ENCODE results near the gene REPS2.

REPS2 gene

GRCh38 chrX:17000751-17001150, 54.3 kb downstream of the REPS2 start:
- DNase-seq (ENCODE audit: low read depth in 2 of 2) = no peak

- DNase-seq (ENCODE audit: low read depth in 2 of 2) = no peak
Observed at GRCh38 chrX:17005712-17006368, 59.4 kb downstream of the REPS2 start.

GRCh38 chrX:17007134-17007768, 60.8 kb downstream of the REPS2 start:
- DNase-seq (ENCODE audit: low read depth in 2 of 2) = no peak

GRCh38 chrX:17009856-17010625, 63.6 kb downstream of the REPS2 start:
- no peak for DNase-seq (ENCODE audit: low read depth in 2 of 2)

GRCh38 chrX:17012465-17012864, 66.0 kb downstream of the REPS2 start:
- DNase-seq (ENCODE audit: low read depth in 2 of 2) = no peak

- DNase-seq (ENCODE audit: low read depth in 2 of 2) = no peak
Observed at GRCh38 chrX:17014216-17014615, 67.8 kb downstream of the REPS2 start.

GRCh38 chrX:17017134-17017533, 70.7 kb downstream of the REPS2 start:
- DNase-seq (ENCODE audit: low read depth in 2 of 2) = no peak

GRCh38 chrX:17020356-17020755, 73.9 kb downstream of the REPS2 start:
- DNase-seq (ENCODE audit: low read depth in 2 of 2) = no peak

GRCh38 chrX:17020851-17021821, 74.7 kb downstream of the REPS2 start:
- no peak for DNase-seq (ENCODE audit: low read depth in 2 of 2)

GRCh38 chrX:17021851-17022604, 75.6 kb downstream of the REPS2 start:
- DNase-seq (ENCODE audit: low read depth in 2 of 2) = no peak

- DNase-seq (ENCODE audit: low read depth in 2 of 2) = no peak
Observed at GRCh38 chrX:17023661-17024060, 77.2 kb downstream of the REPS2 start.

GRCh38 chrX:17024886-17025285, 78.4 kb downstream of the REPS2 start:
- DNase-seq (ENCODE audit: low read depth in 2 of 2) = no peak

GRCh38 chrX:17025621-17026302, 79.3 kb downstream of the REPS2 start:
- no peak for DNase-seq (ENCODE audit: low read depth in 2 of 2)

- no peak for DNase-seq (ENCODE audit: low read depth in 2 of 2)
Observed at GRCh38 chrX:17027931-17028330, 81.5 kb downstream of the REPS2 start.

- no peak for DNase-seq (ENCODE audit: low read depth in 2 of 2)
Observed at GRCh38 chrX:17028356-17028755, 81.9 kb downstream of the REPS2 start.

GRCh38 chrX:17030092-17030491, 83.6 kb downstream of the REPS2 start:
- DNase-seq (ENCODE audit: low read depth in 2 of 2) = no peak

- DNase-seq (ENCODE audit: low read depth in 2 of 2) = no peak
Observed at GRCh38 chrX:17030580-17031270, 84.3 kb downstream of the REPS2 start.

- DNase-seq (ENCODE audit: low read depth in 2 of 2) = no peak
Observed at GRCh38 chrX:17031827-17032226, 85.4 kb downstream of the REPS2 start.

GRCh38 chrX:17032351-17032750, 85.9 kb downstream of the REPS2 start:
- no peak for DNase-seq (ENCODE audit: low read depth in 2 of 2)

- no peak for DNase-seq (ENCODE audit: low read depth in 2 of 2)
Observed at GRCh38 chrX:17033225-17033624, 86.8 kb downstream of the REPS2 start.

Data from stimulated activated CD8-positive, alpha-beta memory T cell treated with anti-CD3 and anti-CD28 coated beads, Interleukin-15, amount 100 ng/mL, for 48 hours (primary cell).